ENCODE results near the gene HSD17B12. TPM values are rescaled to one million over a fixed set of nuclear protein-coding genes. Genes with fewer than 3 reads are reported as not detected.

Gene HSD17B12
- total RNA-seq, 5 donors from 2014 or later (not counting 1 experiment from before 2014, with no cell fraction given): 17.9 to 25.6 (median 23.8) TPM

DNA sequence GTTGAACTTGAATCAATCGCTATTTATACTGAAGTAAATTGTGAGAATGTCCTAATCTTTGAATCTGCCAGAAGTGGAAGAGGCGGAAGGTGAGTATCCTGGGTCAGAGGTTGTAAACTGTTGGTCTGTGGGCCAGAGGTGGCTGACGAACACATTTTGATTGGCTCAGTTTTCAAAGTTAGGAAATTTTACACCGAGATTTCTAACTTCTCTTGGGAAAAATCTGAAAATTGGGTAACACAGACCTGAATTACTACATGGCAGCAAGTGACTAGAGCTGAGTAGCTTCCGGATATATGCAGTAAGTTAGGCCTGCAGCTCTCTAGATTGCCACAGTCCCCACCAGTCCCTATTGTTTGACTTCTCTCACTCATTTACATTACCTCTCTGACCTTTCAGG, 143.3 kb downstream of the HSD17B12 start:
- no peaks in the 10 kb centered on the region for H3K4me1 ChIP-seq (ENCODE audit: control insufficient read depth in 1 of 2, extremely low read depth in 1 of 2, insufficient read depth in 2 of 2, low read length in 2 of 2)
- H3K27ac ChIP-seq (ENCODE audit: low read length): no peak overlapping the region
- no peaks in the 10 kb centered on the region for H3K9me3 ChIP-seq
- H3K4me3 ChIP-seq (ENCODE audit: control insufficient read depth in 1 of 2, extremely low read depth in 1 of 2, low read length in 1 of 2): no peak overlapping the region
- Mint-ChIP-seq H3K9me3 (peaks cover 0 to 4% (median 0%) of the 10 kb centered on the region in 3 donors), H3K27me3 (no peaks in the 10 kb centered on the region), H3K4me3 (no peak overlapping the region), H3K4me1 (no peaks in the 10 kb centered on the region), H3K27ac (no peak overlapping the region), H3K36me3 (peaks cover 48% of the 10 kb centered on the region)
- CTCF ChIA-PET: no interaction called here
- 96% methylated on average over 5 of the region's 5 CpGs for WGBS (ENCODE audit: insufficient coverage)
- H3K27me3 ChIP-seq (replicated peaks in 1 of 2; ENCODE audit: control insufficient read depth in 2 of 2, extremely low read depth in 1 of 2, insufficient read depth in 2 of 2, low read length in 1 of 2): no peaks in the 10 kb centered on the region
- peaks cover 0 to 3% of the 10 kb centered on the region in 2 donors for H3K36me3 ChIP-seq (ENCODE audit: control insufficient read depth in 2 of 2, extremely low read depth in 1 of 2, insufficient read depth in 1 of 2, low read length in 1 of 2)
- ATAC-seq (replicated peaks in 1 of 4): no peak
- POLR2A ChIA-PET: no interaction called here
- DNase-seq: no peak

DNA sequence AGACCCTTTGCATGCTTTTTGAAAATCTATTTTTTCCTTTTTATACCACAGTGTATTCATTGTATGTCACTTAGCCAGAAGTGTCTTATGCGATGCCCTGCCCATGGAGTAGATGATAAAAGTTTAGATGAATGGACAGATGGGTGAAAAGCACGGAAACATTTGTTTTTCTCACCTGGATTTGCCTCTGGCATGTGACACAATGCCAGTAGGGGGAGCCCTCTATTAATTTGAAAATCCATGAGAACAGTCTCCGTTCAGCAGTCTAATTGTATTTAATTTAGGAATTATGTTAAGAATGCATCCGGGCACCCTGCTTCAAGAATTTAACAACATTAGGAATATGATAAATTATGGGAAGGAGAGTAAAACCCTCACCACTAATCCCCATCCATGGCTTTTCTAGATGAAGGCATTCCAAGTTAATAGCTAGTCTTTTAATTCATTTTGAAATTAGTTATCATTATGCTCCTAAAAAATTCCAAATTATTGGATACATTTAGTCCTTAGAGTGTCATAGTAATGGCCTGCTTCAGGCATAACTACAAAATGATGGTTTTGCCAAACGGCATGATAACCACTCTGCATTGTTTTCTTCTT, 144.8 kb downstream of the HSD17B12 start:
- ChIA-PET CTCF (interaction anchor here (0.6 to 1.6 kb wide), 6 partner anchors 8 to 279 kb away, joined by 3 to 4 read pairs (median 3); no protein-coding TSS in a partner anchor), POLR2A (no interaction called here)
- Histone ChIP-seq H3K4me1 (ENCODE audit: control insufficient read depth in 1 of 2, extremely low read depth in 1 of 2, insufficient read depth in 2 of 2, low read length in 2 of 2) (no peaks in the 10 kb centered on the region), H3K27ac (ENCODE audit: low read length) (no peak overlapping the region), H3K27me3 (replicated peaks in 1 of 2; ENCODE audit: control insufficient read depth in 2 of 2, extremely low read depth in 1 of 2, insufficient read depth in 2 of 2, low read length in 1 of 2) (no peaks in the 10 kb centered on the region), H3K9me3 (no peaks in the 10 kb centered on the region), H3K4me3 (ENCODE audit: control insufficient read depth in 1 of 2, extremely low read depth in 1 of 2, low read length in 1 of 2) (no peak overlapping the region), H3K36me3 (ENCODE audit: control insufficient read depth in 2 of 2, extremely low read depth in 1 of 2, insufficient read depth in 1 of 2, low read length in 1 of 2) (peaks cover 0 to 3% of the 10 kb centered on the region in 2 donors)
- no peak overlapping the region for H3K27ac Mint-ChIP-seq
- no peaks in the 10 kb centered on the region for H3K27me3 Mint-ChIP-seq
- WGBS (ENCODE audit: insufficient coverage): no CpG with 5 or more reads among the region's 5 CpGs
- H3K9me3 Mint-ChIP-seq: peaks cover 0 to 4% (median 0%) of the 10 kb centered on the region in 3 donors
- no peak overlapping the region for H3K4me3 Mint-ChIP-seq
- peaks cover 0 to 1% (median 0%) of the 10 kb centered on the region in 3 donors for H3K4me1 Mint-ChIP-seq
- DNase-seq (peak in 1 of 35 experiments; percentile 27), ATAC-seq (replicated peaks in 1 of 4) (no peak)
- peaks cover 36% of the 10 kb centered on the region for H3K36me3 Mint-ChIP-seq

DNA sequence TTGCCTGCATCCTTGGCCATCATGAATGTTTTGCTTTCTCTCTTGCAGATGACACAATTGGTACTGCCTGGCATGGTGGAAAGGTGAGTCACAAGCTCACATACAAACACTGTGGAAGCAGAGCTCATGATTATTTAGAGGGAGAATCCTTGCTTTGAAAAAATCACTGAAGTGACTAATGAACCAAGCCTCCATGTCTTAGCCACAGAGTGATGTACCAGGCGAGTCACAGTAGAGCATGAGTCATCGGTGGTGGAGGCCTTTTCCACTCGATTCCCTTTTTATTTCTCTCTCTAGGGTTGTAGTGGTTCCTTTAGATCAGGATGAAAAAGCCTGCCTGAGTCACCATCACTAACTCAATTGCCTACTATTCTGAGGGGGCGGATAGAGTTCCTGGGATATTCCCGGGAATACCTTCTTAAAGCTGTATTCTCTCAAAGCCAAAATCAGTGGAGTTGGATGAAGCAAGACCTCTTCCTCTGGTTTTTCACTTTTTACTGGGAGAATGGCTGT, 150.4 kb downstream of the HSD17B12 start:
- no peak overlapping the region for H3K27ac Mint-ChIP-seq
- peaks cover 0 to 14% (median 6%) of the 10 kb centered on the region in 3 donors for H3K4me1 Mint-ChIP-seq
- no CpG with 5 or more reads among the region's 5 CpGs for WGBS (ENCODE audit: insufficient coverage)
- no peaks in the 10 kb centered on the region for H3K36me3 ChIP-seq (ENCODE audit: control insufficient read depth in 2 of 2, extremely low read depth in 1 of 2, insufficient read depth in 1 of 2, low read length in 1 of 2)
- H3K4me3 Mint-ChIP-seq: no peak overlapping the region
- ChIA-PET CTCF (no interaction called here), POLR2A (no interaction called here)
- DNase-seq: no peak
- H3K27me3 ChIP-seq (replicated peaks in 1 of 2; ENCODE audit: control insufficient read depth in 2 of 2, extremely low read depth in 1 of 2, insufficient read depth in 2 of 2, low read length in 1 of 2): no peaks in the 10 kb centered on the region
- H3K27me3 Mint-ChIP-seq: no peaks in the 10 kb centered on the region
- H3K27ac ChIP-seq (ENCODE audit: low read length): no peak overlapping the region
- H3K4me3 ChIP-seq (ENCODE audit: control insufficient read depth in 1 of 2, extremely low read depth in 1 of 2, low read length in 1 of 2): no peak overlapping the region
- ATAC-seq (replicated peaks in 1 of 4): peak in 3 of 4 experiments; percentile 45 to 69 (median 67)
- no peaks in the 10 kb centered on the region for H3K9me3 Mint-ChIP-seq
- H3K36me3 Mint-ChIP-seq: peaks cover 19% of the 10 kb centered on the region
- no peaks in the 10 kb centered on the region for H3K4me1 ChIP-seq (ENCODE audit: control insufficient read depth in 1 of 2, extremely low read depth in 1 of 2, insufficient read depth in 2 of 2, low read length in 2 of 2)
- no peaks in the 10 kb centered on the region for H3K9me3 ChIP-seq

DNA sequence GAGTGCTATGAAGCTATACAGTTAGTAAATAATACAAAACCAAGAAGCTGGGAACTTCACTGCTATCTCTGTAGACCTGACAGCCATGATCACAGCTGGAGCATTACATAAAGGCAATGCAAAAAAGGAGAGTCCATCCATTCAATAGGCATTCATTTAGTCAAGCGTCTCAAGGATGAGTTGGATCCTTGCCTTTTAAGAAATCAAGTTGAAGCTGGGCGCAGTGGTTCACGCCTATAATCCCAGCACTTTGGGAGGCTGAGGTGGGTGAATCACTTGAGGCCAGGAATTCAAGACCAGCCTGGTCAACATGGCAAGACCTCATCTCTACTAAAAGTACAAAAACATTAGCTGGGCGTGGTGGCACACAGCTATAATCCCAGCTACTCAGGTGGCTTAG, 152.0 kb downstream of the HSD17B12 start:
- H3K4me3 ChIP-seq (ENCODE audit: control insufficient read depth in 1 of 2, extremely low read depth in 1 of 2, low read length in 1 of 2): no peak overlapping the region
- Mint-ChIP-seq H3K9me3 (no peaks in the 10 kb centered on the region), H3K36me3 (peaks cover 19% of the 10 kb centered on the region), H3K27me3 (no peaks in the 10 kb centered on the region), H3K4me1 (peaks cover 0 to 14% (median 6%) of the 10 kb centered on the region in 3 donors), H3K4me3 (no peak overlapping the region), H3K27ac (no peak overlapping the region)
- no peaks in the 10 kb centered on the region for H3K36me3 ChIP-seq (ENCODE audit: control insufficient read depth in 2 of 2, extremely low read depth in 1 of 2, insufficient read depth in 1 of 2, low read length in 1 of 2)
- 100% methylated on average over 2 of the region's 4 CpGs for WGBS (ENCODE audit: insufficient coverage)
- ATAC-seq (replicated peaks in 1 of 4): no peak
- no peaks in the 10 kb centered on the region for H3K27me3 ChIP-seq (replicated peaks in 1 of 2; ENCODE audit: control insufficient read depth in 2 of 2, extremely low read depth in 1 of 2, insufficient read depth in 2 of 2, low read length in 1 of 2)
- no peaks in the 10 kb centered on the region for H3K4me1 ChIP-seq (ENCODE audit: control insufficient read depth in 1 of 2, extremely low read depth in 1 of 2, insufficient read depth in 2 of 2, low read length in 2 of 2)
- H3K9me3 ChIP-seq: no peaks in the 10 kb centered on the region
- ChIA-PET CTCF (no interaction called here), POLR2A (no interaction called here)
- H3K27ac ChIP-seq (ENCODE audit: low read length): no peak overlapping the region
- DNase-seq: no peak

DNA sequence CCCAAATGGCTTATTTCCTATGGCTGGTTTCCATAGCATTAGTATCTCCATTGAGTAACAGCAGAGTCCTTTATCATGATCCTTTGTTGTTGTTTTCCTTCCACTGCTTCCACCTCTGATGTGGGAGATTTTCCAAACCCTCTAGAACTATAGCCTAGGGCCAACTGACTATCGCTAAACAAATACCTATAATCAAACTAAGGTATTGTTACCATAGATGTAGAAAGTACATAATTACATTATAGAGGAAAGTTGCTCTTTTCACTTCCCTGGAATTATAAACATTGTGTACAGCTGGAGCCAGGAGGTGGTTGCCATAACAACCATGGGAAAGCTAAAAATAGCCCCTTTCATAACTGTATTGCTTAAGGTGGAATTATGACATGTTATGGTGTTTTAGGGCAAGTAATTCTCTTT, 153.1 kb downstream of the HSD17B12 start:
- Histone ChIP-seq H3K4me1 (ENCODE audit: control insufficient read depth in 1 of 2, extremely low read depth in 1 of 2, insufficient read depth in 2 of 2, low read length in 2 of 2) (no peaks in the 10 kb centered on the region), H3K9me3 (no peaks in the 10 kb centered on the region), H3K4me3 (ENCODE audit: control insufficient read depth in 1 of 2, extremely low read depth in 1 of 2, low read length in 1 of 2) (no peak overlapping the region), H3K36me3 (ENCODE audit: control insufficient read depth in 2 of 2, extremely low read depth in 1 of 2, insufficient read depth in 1 of 2, low read length in 1 of 2) (no peaks in the 10 kb centered on the region), H3K27me3 (replicated peaks in 1 of 2; ENCODE audit: control insufficient read depth in 2 of 2, extremely low read depth in 1 of 2, insufficient read depth in 2 of 2, low read length in 1 of 2) (no peaks in the 10 kb centered on the region), H3K27ac (ENCODE audit: low read length) (no peak overlapping the region)
- peaks cover 23% of the 10 kb centered on the region for H3K36me3 Mint-ChIP-seq
- ChIA-PET CTCF (no interaction called here), POLR2A (interaction anchor here in 1 of 2 donors (0.7 kb wide), 1 partner anchor 209 kb away, joined by 5 read pairs; no protein-coding TSS in a partner anchor)
- no peak for ATAC-seq (replicated peaks in 1 of 4)
- no peaks in the 10 kb centered on the region for H3K27me3 Mint-ChIP-seq
- H3K4me3 Mint-ChIP-seq: no peak overlapping the region
- no peak overlapping the region for H3K27ac Mint-ChIP-seq
- no CpG with 5 or more reads among the region's 1 CpG for WGBS (ENCODE audit: insufficient coverage)
- no peaks in the 10 kb centered on the region for H3K9me3 Mint-ChIP-seq
- peaks cover 0 to 14% (median 6%) of the 10 kb centered on the region in 3 donors for H3K4me1 Mint-ChIP-seq
- no peak for DNase-seq

DNA sequence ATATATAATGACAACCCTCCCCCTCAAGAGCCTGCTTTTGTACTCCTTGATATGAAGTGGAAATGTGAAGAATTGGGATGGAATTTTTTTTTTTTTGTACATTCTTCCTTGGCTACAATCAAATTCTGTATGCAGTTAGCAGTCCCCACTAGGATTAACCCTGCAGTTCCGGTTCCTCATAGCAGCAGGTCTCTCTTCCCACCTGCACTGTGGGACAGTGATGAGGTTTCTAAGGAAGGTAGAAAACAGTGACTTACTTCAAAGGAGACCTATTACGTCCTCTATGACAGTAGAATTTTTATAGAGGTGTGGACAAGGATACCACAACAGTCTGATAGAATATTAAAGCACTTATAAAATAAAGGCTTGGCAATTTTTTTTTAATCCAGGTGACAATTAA, 153.7 kb downstream of the HSD17B12 start:
- H3K27me3 ChIP-seq (replicated peaks in 1 of 2; ENCODE audit: control insufficient read depth in 2 of 2, extremely low read depth in 1 of 2, insufficient read depth in 2 of 2, low read length in 1 of 2): no peaks in the 10 kb centered on the region
- H3K4me1 Mint-ChIP-seq: peaks cover 0 to 14% (median 6%) of the 10 kb centered on the region in 3 donors
- H3K9me3 ChIP-seq: no peaks in the 10 kb centered on the region
- H3K9me3 Mint-ChIP-seq: no peaks in the 10 kb centered on the region
- peaks cover 0 to 2% of the 10 kb centered on the region in 2 donors for H3K36me3 ChIP-seq (ENCODE audit: control insufficient read depth in 2 of 2, extremely low read depth in 1 of 2, insufficient read depth in 1 of 2, low read length in 1 of 2)
- peaks cover 29% of the 10 kb centered on the region for H3K36me3 Mint-ChIP-seq
- ATAC-seq (replicated peaks in 1 of 4) (no peak), DNase-seq (no peak)
- H3K27me3 Mint-ChIP-seq: no peaks in the 10 kb centered on the region
- no peak overlapping the region for H3K4me3 Mint-ChIP-seq
- H3K27ac ChIP-seq (ENCODE audit: low read length): no peak overlapping the region
- no peak overlapping the region for H3K27ac Mint-ChIP-seq
- ChIA-PET POLR2A (interaction anchor here in 1 of 2 donors (0.7 kb wide), 1 partner anchor 209 kb away, joined by 5 read pairs; no protein-coding TSS in a partner anchor), CTCF (no interaction called here)
- H3K4me3 ChIP-seq (ENCODE audit: control insufficient read depth in 1 of 2, extremely low read depth in 1 of 2, low read length in 1 of 2): no peak overlapping the region
- H3K4me1 ChIP-seq (ENCODE audit: control insufficient read depth in 1 of 2, extremely low read depth in 1 of 2, insufficient read depth in 2 of 2, low read length in 2 of 2): no peaks in the 10 kb centered on the region
- WGBS (ENCODE audit: insufficient coverage): no CpG with 5 or more reads among the region's 2 CpGs
